ENCODE data around the gene HSD17B1. TPM values are rescaled to one million over a fixed set of nuclear protein-coding genes. Genes with fewer than 3 reads are reported as not detected.

HSD17B1 gene
- total RNA-seq, 1 donor from 2014 or later: 1.4 TPM

- Mint-ChIP-seq H3K4me3 (ENCODE audit: low read depth) (no peak overlapping the region), H3K9me3 (ENCODE audit: low read depth) (no peaks in the 10 kb centered on the region), H3K36me3 (ENCODE audit: insufficient read depth) (peaks cover 18% of the 10 kb centered on the region), H3K27me3 (no peaks in the 10 kb centered on the region), H3K4me1 (ENCODE audit: low read depth) (peaks cover 11% of the 10 kb centered on the region), H3K27ac (no peak overlapping the region)
- DNase-seq (ENCODE audit: low spot score, unreplicated experiment): no peak
- no peak for TF ChIP-seq CTCF (IDR thresholded peaks at IDR 0.05; ENCODE audit: unreplicated experiment)
Measured at GRCh38 chr17:42514867-42515266, 37.9 kb upstream of the HSD17B1 start.

- H3K27me3 Mint-ChIP-seq: no peaks in the 10 kb centered on the region
- H3K9me3 Mint-ChIP-seq (ENCODE audit: low read depth): no peaks in the 10 kb centered on the region
- no peak overlapping the region for H3K4me3 Mint-ChIP-seq (ENCODE audit: low read depth)
- peak; percentile 93 for TF ChIP-seq CTCF (IDR thresholded peaks at IDR 0.05; ENCODE audit: unreplicated experiment)
- H3K36me3 Mint-ChIP-seq (ENCODE audit: insufficient read depth): peaks cover 24% of the 10 kb centered on the region
- H3K27ac Mint-ChIP-seq: no peak overlapping the region
- peak; percentile 57 for DNase-seq (ENCODE audit: low spot score, unreplicated experiment)
- peaks cover 20% of the 10 kb centered on the region for H3K4me1 Mint-ChIP-seq (ENCODE audit: low read depth)
Measured at GRCh38 chr17:42517516-42517915, 35.2 kb upstream of the HSD17B1 start.

GRCh38 chr17:42518046-42518754 lies 34.5 kb upstream of the HSD17B1 start:
- H3K9me3 Mint-ChIP-seq (ENCODE audit: low read depth): no peaks in the 10 kb centered on the region
- peaks cover 28% of the 10 kb centered on the region for H3K36me3 Mint-ChIP-seq (ENCODE audit: insufficient read depth)
- peak overlapping the region; percentile 90 for H3K27ac Mint-ChIP-seq
- H3K4me1 Mint-ChIP-seq (ENCODE audit: low read depth): peaks cover 23% of the 10 kb centered on the region
- DNase-seq (ENCODE audit: low spot score, unreplicated experiment): no peak
- no peaks in the 10 kb centered on the region for H3K27me3 Mint-ChIP-seq
- no peak for TF ChIP-seq CTCF (IDR thresholded peaks at IDR 0.05; ENCODE audit: unreplicated experiment)
- no peak overlapping the region for H3K4me3 Mint-ChIP-seq (ENCODE audit: low read depth)

- Mint-ChIP-seq H3K36me3 (ENCODE audit: insufficient read depth) (peaks cover 30% of the 10 kb centered on the region), H3K9me3 (ENCODE audit: low read depth) (no peaks in the 10 kb centered on the region), H3K27me3 (no peaks in the 10 kb centered on the region), H3K4me3 (ENCODE audit: low read depth) (no peak overlapping the region), H3K4me1 (ENCODE audit: low read depth) (peaks cover 25% of the 10 kb centered on the region), H3K27ac (peak overlapping the region; percentile 90)
- DNase-seq (ENCODE audit: low spot score, unreplicated experiment): no peak
- no peak for TF ChIP-seq CTCF (IDR thresholded peaks at IDR 0.05; ENCODE audit: unreplicated experiment)
Measured at GRCh38 chr17:42518755-42519545, 33.8 kb upstream of the HSD17B1 start.

- no peak for DNase-seq (ENCODE audit: low spot score, unreplicated experiment)
- no peak for TF ChIP-seq CTCF (IDR thresholded peaks at IDR 0.05; ENCODE audit: unreplicated experiment)
- Mint-ChIP-seq H3K9me3 (ENCODE audit: low read depth) (no peaks in the 10 kb centered on the region), H3K27ac (peak overlapping the region; percentile 90), H3K4me3 (ENCODE audit: low read depth) (peak overlapping the region; percentile 24), H3K36me3 (ENCODE audit: insufficient read depth) (peaks cover 30% of the 10 kb centered on the region), H3K4me1 (ENCODE audit: low read depth) (peaks cover 25% of the 10 kb centered on the region), H3K27me3 (no peaks in the 10 kb centered on the region)
Measured at GRCh38 chr17:42519546-42520491, 32.9 kb upstream of the HSD17B1 start.
